Sigmoid colon (tissue), 4 donors: ENCODE results near the gene TMPRSS11D.

ENCODE experiments used
- EP300 ChIP-seq, 4 donors: sonication (generic); formaldehyde crosslinking; IDR thresholded peaks; one replicate each; pipeline ENCODE4 v1.6.1; 2017; ENCODE audit warnings: antibody characterized with exemption in 4 of 4
- POLR2A ChIP-seq, 2 donors: fragments of 450-650 bp; IDR thresholded peaks; one replicate each; pipeline ENCODE4 v1.6.1; 2016; ENCODE audit warnings: antibody characterized with exemption in 2 of 2, mild to moderate bottlenecking in 2 of 2, moderate library complexity in 2 of 2
- POLR2AphosphoS5 ChIP-seq, 4 donors: sonication (generic); formaldehyde crosslinking; IDR thresholded peaks; one replicate each; pipeline ENCODE4 v1.6.1; 2017; ENCODE audit warnings: antibody characterized with exemption in 4 of 4
- TF ChIP-seq, protein P1 (sequence below), 4 experiments: fragments of 450-650 bp in 3 of 4; fragments of 200-600 bp in 1 of 4; IDR thresholded peaks; one replicate each; pipeline ENCODE4 v1.5.1; 2016 to 2019; ENCODE audit warnings: antibody characterized with exemption in 4 of 4, mild to moderate bottlenecking in 3 of 4, moderate library complexity in 2 of 4

DNA sequence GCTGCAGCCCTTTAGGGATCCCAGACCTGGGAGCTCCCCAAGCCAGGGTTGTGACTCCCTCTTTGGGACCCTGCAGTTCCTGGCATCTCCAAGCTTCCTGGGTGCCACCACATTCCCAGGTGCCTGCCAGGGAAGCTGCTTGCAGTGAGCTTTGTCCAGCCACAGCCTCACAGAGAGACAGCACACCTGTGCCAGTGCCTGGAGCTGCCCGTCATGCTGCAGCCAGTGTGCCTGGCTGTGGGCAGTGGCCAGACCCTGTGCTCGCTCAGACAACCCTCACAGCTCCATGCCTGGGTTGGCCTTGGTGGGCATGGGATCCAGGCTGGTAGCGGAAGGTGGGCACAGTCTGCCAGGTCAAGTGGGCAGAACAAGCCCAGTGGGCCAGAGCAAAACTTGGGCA lies 43.4 kb upstream of the TMPRSS11D start:
- TF ChIP-seq EP300 (IDR thresholded peaks at IDR 0.05) (no peak), POLR2A (IDR thresholded peaks at IDR 0.05) (no peak), POLR2AphosphoS5 (IDR thresholded peaks at IDR 0.05) (no peak)
- TF ChIP-seq, protein P1, sequence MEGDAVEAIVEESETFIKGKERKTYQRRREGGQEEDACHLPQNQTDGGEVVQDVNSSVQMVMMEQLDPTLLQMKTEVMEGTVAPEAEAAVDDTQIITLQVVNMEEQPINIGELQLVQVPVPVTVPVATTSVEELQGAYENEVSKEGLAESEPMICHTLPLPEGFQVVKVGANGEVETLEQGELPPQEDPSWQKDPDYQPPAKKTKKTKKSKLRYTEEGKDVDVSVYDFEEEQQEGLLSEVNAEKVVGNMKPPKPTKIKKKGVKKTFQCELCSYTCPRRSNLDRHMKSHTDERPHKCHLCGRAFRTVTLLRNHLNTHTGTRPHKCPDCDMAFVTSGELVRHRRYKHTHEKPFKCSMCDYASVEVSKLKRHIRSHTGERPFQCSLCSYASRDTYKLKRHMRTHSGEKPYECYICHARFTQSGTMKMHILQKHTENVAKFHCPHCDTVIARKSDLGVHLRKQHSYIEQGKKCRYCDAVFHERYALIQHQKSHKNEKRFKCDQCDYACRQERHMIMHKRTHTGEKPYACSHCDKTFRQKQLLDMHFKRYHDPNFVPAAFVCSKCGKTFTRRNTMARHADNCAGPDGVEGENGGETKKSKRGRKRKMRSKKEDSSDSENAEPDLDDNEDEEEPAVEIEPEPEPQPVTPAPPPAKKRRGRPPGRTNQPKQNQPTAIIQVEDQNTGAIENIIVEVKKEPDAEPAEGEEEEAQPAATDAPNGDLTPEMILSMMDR (IDR thresholded peaks at IDR 0.05), result no peak
